ENCODE data around the gene IFT57.
A peak's percentile ranks its signal among the peaks of the same experiment; 100 is the strongest.

The IFT57 gene

GRCh38 chr3:108124337-108125152, 97.7 kb downstream of the IFT57 start:
- no peak for DNase-seq (ENCODE audit: low spot score)

- DNase-seq (ENCODE audit: low spot score): no peak
Observed at GRCh38 chr3:108123326-108123725, 98.9 kb downstream of the IFT57 start.

GRCh38 chr3:108122276-108122675, 99.9 kb downstream of the IFT57 start:
- DNase-seq (ENCODE audit: low spot score): no peak

- DNase-seq (ENCODE audit: low spot score): no peak
Observed at GRCh38 chr3:108119398-108120104, 102.7 kb downstream of the IFT57 start.

- no peak for DNase-seq (ENCODE audit: low spot score)
Observed at GRCh38 chr3:108118038-108118768, 104.0 kb downstream of the IFT57 start.

GRCh38 chr3:108117241-108117775, 104.9 kb downstream of the IFT57 start:
- peak; percentile 47 for DNase-seq (ENCODE audit: low spot score)

- no peak for DNase-seq (ENCODE audit: low spot score)
Observed at GRCh38 chr3:108114423-108115065, 107.7 kb downstream of the IFT57 start.

- DNase-seq (ENCODE audit: low spot score): no peak
Observed at GRCh38 chr3:108113975-108114374, 108.2 kb downstream of the IFT57 start.

- no peak for DNase-seq (ENCODE audit: low spot score)
Observed at GRCh38 chr3:108110934-108111333, 111.3 kb downstream of the IFT57 start.

All from AG20443 (cell line).